ENCODE data around the gene ATAT1. TPM values are rescaled to one million over a fixed set of nuclear protein-coding genes. Genes with fewer than 3 reads are reported as not detected.

ATAT1 gene
- total and polyA plus RNA-seq, 9 of the 15 experiments (the other 6 are each of a cell fraction or from before 2014, with no cell fraction given), result 0.65 to 5.8 (median 1.6) TPM

- TF ChIP-seq CHD1 (IDR thresholded peaks at IDR 0.05; ENCODE audit: low read length), result peak; percentile 83
- TF ChIP-seq LARP7 (IDR thresholded peaks at IDR 0.05), result peak; percentile 38
- TF ChIP-seq ELK1 (CRISPR knock-in tag; IDR thresholded peaks at IDR 0.05), result no peak
- 0 out of 2 replicates have a peak, but pooled peaks have one; percentile 4 for TF ChIP-seq BCOR (IDR thresholded peaks at IDR 0.05)
- TF ChIP-seq TEAD2 (tag; IDR thresholded peaks at IDR 0.05), result no peak
- 0 out of 2 replicates have a peak, but pooled peaks have one; percentile 39 for TF ChIP-seq RBM14 (IDR thresholded peaks at IDR 0.05; ENCODE audit: borderline replicate concordance, insufficient read depth, low read depth, low read length)
- TF ChIP-seq ESRRB (CRISPR knock-in tag; IDR thresholded peaks at IDR 0.05; ENCODE audit: borderline replicate concordance), result no peak; the same call in 1 of the 2 replicates
- TF ChIP-seq NR2F6 (CRISPR knock-in tag; IDR thresholded peaks at IDR 0.05), result no peak
- TF ChIP-seq, protein P1, sequence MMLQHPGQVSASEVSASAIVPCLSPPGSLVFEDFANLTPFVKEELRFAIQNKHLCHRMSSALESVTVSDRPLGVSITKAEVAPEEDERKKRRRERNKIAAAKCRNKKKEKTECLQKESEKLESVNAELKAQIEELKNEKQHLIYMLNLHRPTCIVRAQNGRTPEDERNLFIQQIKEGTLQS (IDR thresholded peaks at IDR 0.05), result no peak
- TF ChIP-seq, protein P1 (CRISPR knock-in tag; conservative IDR thresholded peaks at IDR 0.05), result no peak
- TF ChIP-seq HDAC3 (IDR thresholded peaks at IDR 0.05; ENCODE audit: borderline replicate concordance, partially characterized antibody), result peak; percentile 11
- peak; percentile 89 for TF ChIP-seq ZNF551 (CRISPR knock-in tag; IDR thresholded peaks at IDR 0.05)
- TF ChIP-seq ZNF830 (CRISPR knock-in tag; IDR thresholded peaks at IDR 0.05), result peak; percentile 83; the same call in 1 of the 2 replicates
- 0 out of 2 replicates have a peak, but pooled peaks have one; percentile 33 for TF ChIP-seq XRCC3 (IDR thresholded peaks at IDR 0.05)
- TF ChIP-seq NBN (IDR thresholded peaks at IDR 0.05; ENCODE audit: low read depth), result peak; percentile 3
- peak in 1 of 2 experiments; percentile 32; a peak in 2 of 4 replicates for TF ChIP-seq ZNF639 (CRISPR knock-in tag; conservative IDR thresholded peaks at IDR 0.05 in 1 of 2, IDR thresholded peaks at IDR 0.05 in 1 of 2)
- peak; percentile 57; the same call in 1 of the 2 replicates for TF ChIP-seq ZNF324 (CRISPR knock-in tag; IDR thresholded peaks at IDR 0.05)
- no peak for TF ChIP-seq EZH2 (IDR thresholded peaks at IDR 0.05; ENCODE audit: borderline replicate concordance, low read depth, low read length)
- TF ChIP-seq NR2C2 (CRISPR knock-in tag; IDR thresholded peaks at IDR 0.05), result no peak
- TF ChIP-seq NR2C2 (tag; IDR thresholded peaks at IDR 0.05), result peak; percentile 38; the same call in 1 of the 2 replicates
- TF ChIP-seq HBP1 (CRISPR knock-in tag; IDR thresholded peaks at IDR 0.05), result peak; percentile 94
- no peak for TF ChIP-seq TSC22D4 (tag; IDR thresholded peaks at IDR 0.05)
Observed at GRCh38 chr6:30615219-30615957, 11.3 kb upstream of the ATAT1 start (continued).

Data from K562 (cell line).